HUES6 (cell line): ENCODE measurements around the gene MRPL2.
A peak's percentile ranks its signal among the peaks of the same experiment; 100 is the strongest.

Experiments used
- H3K27ac ChIP-seq: 2 replicates; pipeline ENCODE4 v1.7.0; 2013; ENCODE audit warnings: low read depth, mild to moderate bottlenecking, low read length, inconsistent platforms
- H3K27me3 ChIP-seq: 2 replicates; pipeline ENCODE4 v1.6.1; 2013; ENCODE audit warnings: low read length; ENCODE audit not compliant: control insufficient read depth, insufficient read depth
- H3K36me3 ChIP-seq: 2 replicates; pipeline ENCODE4 v1.6.1; 2013; ENCODE audit warnings: low read length; ENCODE audit not compliant: control insufficient read depth, insufficient read depth
- H3K4me1 ChIP-seq: 2 replicates; pipeline ENCODE4 v1.6.1; 2013; ENCODE audit warnings: low read length; ENCODE audit not compliant: control insufficient read depth, insufficient read depth
- H3K4me3 ChIP-seq: 2 replicates; pipeline ENCODE4 v1.5.1; 2013; ENCODE audit warnings: low read depth, low read length
- H3K9ac ChIP-seq: one replicate; pipeline ENCODE4 v1.6.1; 2013; ENCODE audit warnings: mild to moderate bottlenecking, low read length
- H3K9me3 ChIP-seq: 2 replicates; pipeline ENCODE4 v1.6.1; 2013; ENCODE audit warnings: low read depth, low read length; ENCODE audit not compliant: control insufficient read depth, insufficient read depth

Gene MRPL2

GRCh38 chr6:43034190-43034525 lies 25.1 kb downstream of the MRPL2 start:
- Histone ChIP-seq H3K4me3 (no peak overlapping the region), H3K9me3 (no peaks in the 10 kb centered on the region), H3K4me1 (no peaks in the 10 kb centered on the region), H3K9ac (no peak overlapping the region), H3K27ac (no peak overlapping the region), H3K36me3 (peaks cover 73% of the 10 kb centered on the region), H3K27me3 (no peaks in the 10 kb centered on the region)

DNA sequence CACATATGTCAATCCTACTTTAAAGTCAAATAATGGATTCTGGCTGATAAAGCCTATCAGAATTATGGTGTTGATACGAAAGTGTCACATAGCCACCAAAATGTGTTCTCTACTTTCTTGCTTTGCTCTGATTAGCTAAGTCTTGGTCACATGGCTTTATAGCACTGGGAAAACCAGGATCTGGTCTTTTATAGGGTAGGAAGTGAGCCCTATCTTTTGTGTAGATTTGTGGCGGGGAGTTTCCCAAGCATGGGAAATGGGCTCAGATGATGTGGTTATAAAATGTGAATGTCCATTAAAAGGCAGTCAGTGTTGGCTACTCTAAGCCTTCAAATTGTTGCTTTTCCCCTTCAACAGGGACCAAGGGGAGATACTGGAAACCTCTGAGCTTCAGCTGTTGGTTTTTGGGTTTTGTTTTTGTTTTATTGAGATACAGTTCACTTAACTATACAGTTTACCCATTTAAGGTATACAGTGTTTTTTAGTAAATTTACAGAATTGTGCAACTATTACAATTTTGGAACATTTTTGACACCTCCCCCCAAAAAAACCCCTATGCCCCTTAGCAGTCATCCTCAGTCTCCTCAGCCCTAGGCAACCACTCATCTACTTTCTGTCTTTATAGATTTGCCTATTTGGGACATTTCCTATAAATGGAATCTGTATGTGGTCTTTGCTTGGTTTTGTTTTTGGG lies 25.6 kb downstream of the MRPL2 start:
- Histone ChIP-seq H3K36me3 (peaks cover 73% of the 10 kb centered on the region), H3K9ac (no peak overlapping the region), H3K27ac (no peak overlapping the region), H3K9me3 (no peaks in the 10 kb centered on the region), H3K4me1 (no peaks in the 10 kb centered on the region), H3K4me3 (no peak overlapping the region), H3K27me3 (no peaks in the 10 kb centered on the region)

GRCh38 chr6:43032326-43032725 lies 26.9 kb downstream of the MRPL2 start:
- Histone ChIP-seq H3K27me3 (no peaks in the 10 kb centered on the region), H3K27ac (no peak overlapping the region), H3K36me3 (peaks cover 73% of the 10 kb centered on the region), H3K4me3 (no peak overlapping the region), H3K9ac (no peak overlapping the region), H3K9me3 (no peaks in the 10 kb centered on the region), H3K4me1 (no peaks in the 10 kb centered on the region)

GRCh38 chr6:43029120-43029519 lies 30.1 kb downstream of the MRPL2 start:
- Histone ChIP-seq H3K9me3 (no peaks in the 10 kb centered on the region), H3K27me3 (no peaks in the 10 kb centered on the region), H3K9ac (no peak overlapping the region), H3K4me1 (no peaks in the 10 kb centered on the region), H3K27ac (no peak overlapping the region), H3K36me3 (peaks cover 79% of the 10 kb centered on the region), H3K4me3 (no peak overlapping the region)

DNA sequence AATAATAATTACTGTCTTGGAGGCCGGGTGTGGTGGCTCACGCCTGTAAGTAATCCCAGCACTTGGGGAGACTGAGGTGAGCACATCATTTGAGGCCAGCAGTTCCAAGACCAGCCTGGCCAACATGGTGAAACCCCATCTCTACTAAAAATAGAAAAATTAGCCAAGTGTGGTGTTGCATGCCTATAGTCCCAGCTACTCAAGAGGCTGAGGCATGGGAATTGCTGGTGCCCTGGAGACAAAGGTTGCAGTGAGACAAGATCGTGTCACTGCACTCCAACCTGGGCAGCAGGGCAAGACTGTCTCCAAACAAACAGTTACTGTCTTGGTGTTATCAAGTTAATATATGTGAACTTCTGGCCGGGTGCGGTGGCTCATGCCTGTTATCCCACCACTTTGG lies 32.9 kb downstream of the MRPL2 start:
- H3K9me3 ChIP-seq = no peaks in the 10 kb centered on the region
- H3K36me3 ChIP-seq = peaks cover 67% of the 10 kb centered on the region
- no peaks in the 10 kb centered on the region for H3K4me1 ChIP-seq
- H3K9ac ChIP-seq = no peak overlapping the region
- H3K4me3 ChIP-seq = no peak overlapping the region
- no peaks in the 10 kb centered on the region for H3K27me3 ChIP-seq
- no peak overlapping the region for H3K27ac ChIP-seq

DNA sequence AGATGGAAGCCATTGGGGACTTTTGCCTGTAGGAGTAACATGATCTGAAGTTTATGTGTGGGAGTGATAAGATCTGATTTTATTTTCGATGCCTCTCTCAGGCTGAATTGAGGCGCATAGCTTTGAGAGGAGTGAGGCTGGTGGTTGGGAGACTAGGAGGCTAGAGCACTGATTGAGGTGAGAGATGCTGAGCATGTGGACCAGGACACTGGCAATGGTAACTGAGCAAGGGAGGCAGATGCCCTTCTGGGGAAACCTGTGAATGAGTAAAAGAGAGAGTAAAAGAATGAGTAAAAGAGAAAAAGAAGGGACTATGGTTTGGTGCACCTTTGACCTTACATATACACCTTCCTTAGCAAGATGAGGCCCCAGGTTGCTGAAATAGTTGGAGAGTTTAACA lies 34.8 kb downstream of the MRPL2 start:
- peaks cover 63% of the 10 kb centered on the region for H3K36me3 ChIP-seq
- H3K27me3 ChIP-seq = no peaks in the 10 kb centered on the region
- peaks cover 5% of the 10 kb centered on the region; the same call in 1 of the 2 replicates for H3K4me1 ChIP-seq
- no peak overlapping the region for H3K9ac ChIP-seq
- no peaks in the 10 kb centered on the region for H3K9me3 ChIP-seq
- H3K27ac ChIP-seq = no peak overlapping the region
- no peak overlapping the region for H3K4me3 ChIP-seq

- H3K27me3 ChIP-seq = no peaks in the 10 kb centered on the region
- H3K9me3 ChIP-seq = no peaks in the 10 kb centered on the region
- peak within 1 kb of the TSS; percentile 76 for H3K27ac ChIP-seq
- peak within 1 kb of the TSS; percentile 93 for H3K4me3 ChIP-seq
- peaks cover 5% of the 10 kb centered on the region; the same call in 1 of the 2 replicates for H3K4me1 ChIP-seq
- H3K9ac ChIP-seq = peak within 1 kb of the TSS; percentile 96
- peaks cover 52% of the 10 kb centered on the region for H3K36me3 ChIP-seq
Measured at GRCh38 chr6:43021270-43022047, 37.8 kb downstream of the MRPL2 start, which contains the start of gene RRP36. RRP36 (plus strand) TSS chr6:43021623; CDS start chr6:43021655, 32 bp downstream.

DNA sequence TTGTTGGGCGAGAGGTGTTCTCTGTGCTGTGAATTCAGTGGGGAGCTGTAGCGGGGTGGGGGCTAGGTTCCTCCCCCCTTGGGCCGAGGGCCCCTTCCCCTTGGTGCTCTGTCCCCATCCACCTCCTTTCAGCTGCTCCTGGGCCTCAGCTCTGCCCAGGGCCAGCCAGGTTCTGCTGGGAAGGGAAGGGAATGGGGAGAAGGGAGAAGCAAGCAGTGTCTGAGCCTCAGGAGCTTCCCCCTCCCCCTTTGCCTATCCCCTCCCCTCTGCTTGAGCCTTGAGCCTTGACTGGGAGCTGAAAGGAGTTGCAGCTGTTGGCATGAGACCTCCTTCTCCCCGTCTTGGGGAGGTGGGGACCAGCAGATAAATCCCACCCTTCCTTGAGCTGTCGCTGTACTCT lies 38.4 kb downstream of the MRPL2 start:
- Histone ChIP-seq H3K4me1 (peaks cover 5% of the 10 kb centered on the region; the same call in 1 of the 2 replicates), H3K9me3 (no peaks in the 10 kb centered on the region), H3K9ac (peak overlapping the region; percentile 76), H3K36me3 (peaks cover 46% of the 10 kb centered on the region), H3K4me3 (peak overlapping the region; percentile 93), H3K27me3 (no peaks in the 10 kb centered on the region), H3K27ac (peak overlapping the region; percentile 76)

GRCh38 chr6:43020052-43020705 lies 39.1 kb downstream of the MRPL2 start:
- H3K4me3 ChIP-seq = 0 out of 2 replicates have a peak overlapping the region, but pooled peaks have one; percentile 93
- no peaks in the 10 kb centered on the region for H3K27me3 ChIP-seq
- H3K27ac ChIP-seq = no peak overlapping the region
- peak overlapping the region; percentile 39 for H3K9ac ChIP-seq
- H3K36me3 ChIP-seq = peaks cover 42% of the 10 kb centered on the region
- peaks cover 5% of the 10 kb centered on the region; the same call in 1 of the 2 replicates for H3K4me1 ChIP-seq
- H3K9me3 ChIP-seq = no peaks in the 10 kb centered on the region

DNA sequence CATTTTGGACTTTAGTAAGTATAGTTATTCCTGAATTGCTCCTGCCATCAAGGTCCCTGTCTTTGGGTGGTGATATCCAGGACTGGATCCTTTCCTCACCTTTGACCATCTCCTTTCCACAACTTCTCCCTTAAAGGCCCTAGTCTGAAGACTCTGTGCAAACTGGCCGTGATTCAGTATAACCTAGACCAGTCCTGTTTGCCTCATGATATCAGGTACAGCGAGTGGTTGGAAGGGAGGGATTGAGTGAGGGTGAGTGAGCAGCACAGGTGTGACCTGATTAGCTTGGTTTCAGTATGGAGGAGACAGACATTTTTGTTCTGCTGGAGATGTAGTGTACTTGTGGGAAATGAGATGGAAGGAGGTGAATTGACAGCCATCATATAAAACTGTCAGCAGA lies 40.1 kb downstream of the MRPL2 start:
- Histone ChIP-seq H3K4me1 (peaks cover 5% of the 10 kb centered on the region; the same call in 1 of the 2 replicates), H3K27me3 (no peaks in the 10 kb centered on the region), H3K9ac (no peak overlapping the region), H3K9me3 (no peaks in the 10 kb centered on the region), H3K4me3 (no peak overlapping the region), H3K27ac (no peak overlapping the region), H3K36me3 (peaks cover 32% of the 10 kb centered on the region)

DNA sequence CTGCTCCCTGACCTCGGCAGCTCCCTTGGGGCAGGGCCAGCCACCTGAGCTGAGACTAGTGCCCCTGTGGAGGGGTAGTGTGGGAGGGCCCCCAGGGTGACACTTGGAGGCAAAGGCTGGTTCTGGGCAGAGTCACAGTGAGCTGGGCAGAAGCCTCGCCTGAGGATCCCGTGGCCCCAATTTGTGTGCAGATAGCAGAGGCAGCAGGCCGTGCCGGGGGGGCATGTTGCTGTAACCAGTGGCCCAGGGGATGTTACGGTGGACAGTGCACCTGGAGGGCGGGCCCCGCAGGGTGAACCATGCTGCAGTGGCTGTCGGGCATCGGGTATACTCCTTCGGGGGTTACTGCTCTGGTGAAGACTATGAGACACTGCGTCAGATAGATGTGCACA lies 42.3 kb downstream of the MRPL2 start:
- Histone ChIP-seq H3K4me3 (no peak overlapping the region), H3K36me3 (peaks cover 36% of the 10 kb centered on the region), H3K4me1 (peaks cover 13% of the 10 kb centered on the region), H3K9ac (no peak overlapping the region), H3K9me3 (no peaks in the 10 kb centered on the region), H3K27me3 (no peaks in the 10 kb centered on the region), H3K27ac (no peak overlapping the region)
